ENCODE measurements around the gene CBX7.

CBX7 gene

DNA sequence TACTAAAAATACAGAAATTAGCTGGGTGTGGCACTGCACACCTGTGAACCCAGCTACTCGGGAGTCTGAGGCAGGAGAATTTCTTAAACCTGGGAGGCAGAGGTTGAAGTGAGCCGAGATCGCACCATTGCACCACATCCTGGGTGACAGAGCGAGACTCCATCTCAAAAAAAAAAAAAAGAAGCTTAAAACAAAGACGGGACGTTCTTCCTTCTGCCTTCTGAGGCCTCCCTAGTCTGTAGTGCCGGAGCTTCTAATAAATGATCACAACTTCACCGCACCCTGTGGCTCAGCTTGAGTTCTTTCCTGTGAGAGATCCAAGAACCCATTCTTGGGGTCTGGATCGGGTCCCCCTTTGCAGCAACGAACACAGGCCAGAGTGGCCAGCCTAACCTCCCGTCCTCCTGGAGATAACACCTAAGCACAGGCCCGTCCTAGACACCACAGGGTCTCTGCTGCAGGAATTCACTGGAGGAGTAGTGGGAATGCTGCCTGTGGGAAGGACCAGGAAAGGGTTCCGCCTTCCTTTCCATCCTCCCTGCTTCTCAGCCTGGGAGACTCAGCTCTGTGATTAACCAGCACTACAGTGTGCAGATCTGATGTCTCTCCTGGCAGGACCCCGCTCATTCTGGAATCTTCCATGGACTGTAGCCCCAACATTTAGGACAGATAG, 57.6 kb downstream of the CBX7 start:
- DNase-seq (ENCODE audit: extremely low read depth in 1 of 2, low read depth in 1 of 2): no peak

DNA sequence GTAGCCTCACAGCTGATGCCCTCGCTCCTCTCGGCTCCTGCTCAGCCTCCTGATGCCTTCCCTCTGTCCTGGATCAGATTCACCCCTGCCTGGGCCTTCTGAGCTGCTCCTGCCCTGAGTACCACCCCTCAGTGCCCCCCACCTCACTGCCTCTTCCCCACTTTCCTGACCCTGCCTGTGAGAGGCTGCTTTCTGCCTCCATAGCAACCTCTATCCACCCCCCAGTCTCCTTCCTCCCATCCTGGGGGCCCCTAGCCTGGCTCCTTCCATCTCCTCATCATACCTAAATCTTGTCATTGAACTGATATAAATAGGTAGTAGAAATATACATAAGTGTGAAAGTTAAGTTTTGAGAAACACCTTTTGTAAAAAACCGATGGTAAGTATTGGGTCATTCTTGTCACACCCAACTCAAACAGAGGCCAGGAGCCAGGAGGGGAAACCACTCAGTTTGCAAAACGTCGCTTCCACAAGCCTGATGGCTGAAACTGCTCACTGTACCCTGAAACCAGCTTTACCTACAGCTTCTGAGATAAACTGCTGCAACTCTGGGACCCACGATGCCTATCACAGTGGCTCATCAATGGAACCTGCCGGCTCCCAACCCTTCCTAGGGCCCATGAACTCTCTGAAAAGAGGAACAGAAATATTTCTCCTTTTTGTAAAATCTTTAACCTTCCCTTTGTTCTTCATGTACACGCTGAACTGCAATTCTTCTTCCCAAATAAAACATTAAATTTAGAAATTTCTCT, 60.2 kb downstream of the CBX7 start:
- peak in 1 of 2 donors; percentile 47 for DNase-seq (ENCODE audit: extremely low read depth in 1 of 2, low read depth in 1 of 2)

DNA sequence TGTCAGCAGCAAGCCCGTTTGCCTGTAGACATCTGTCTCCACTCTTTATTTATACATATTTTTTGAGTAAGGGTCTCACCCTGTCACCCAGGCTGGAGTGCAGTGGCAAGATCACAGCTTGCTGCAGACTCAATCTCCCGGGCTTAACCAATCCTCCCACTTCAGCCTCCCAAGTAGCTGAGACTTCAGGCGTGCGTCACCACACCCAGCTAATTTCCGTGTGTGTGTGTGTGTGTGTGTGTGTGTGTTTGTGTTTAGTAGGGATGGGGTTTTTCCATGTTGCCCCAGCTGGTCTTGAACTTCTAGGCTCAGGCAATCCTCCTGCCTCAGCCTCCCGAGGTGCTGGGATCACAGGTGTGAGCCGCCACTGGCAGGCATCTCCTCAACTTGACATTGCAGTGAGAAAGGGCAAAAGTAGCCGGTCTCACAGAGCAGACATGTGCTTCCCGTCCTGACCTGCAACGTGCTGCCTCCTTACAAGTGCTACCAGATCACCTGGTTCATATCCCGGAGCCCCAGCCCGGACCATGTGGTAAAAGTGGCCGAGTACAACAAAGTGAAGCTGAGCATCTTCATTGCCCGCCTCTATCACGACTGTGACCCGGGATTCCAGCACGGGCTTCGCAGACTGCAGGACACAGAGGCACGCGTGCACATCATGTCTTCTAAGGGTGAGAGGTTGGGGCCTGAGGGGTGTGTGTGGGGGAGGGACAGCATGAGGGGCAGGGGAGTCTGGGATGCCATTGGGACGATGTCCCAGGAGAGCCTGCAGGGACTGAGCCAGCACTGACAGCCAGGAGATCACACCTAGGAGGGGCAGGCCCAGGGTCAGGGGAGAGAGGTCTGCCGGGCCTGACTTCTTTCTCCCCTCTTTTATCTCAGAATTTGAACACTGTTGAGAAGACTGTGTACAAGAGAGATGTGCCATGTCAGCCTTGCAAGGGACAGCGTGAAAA, 61.1 kb downstream of the CBX7 start:
- no peak for DNase-seq (ENCODE audit: extremely low read depth in 1 of 2, low read depth in 1 of 2)

DNA sequence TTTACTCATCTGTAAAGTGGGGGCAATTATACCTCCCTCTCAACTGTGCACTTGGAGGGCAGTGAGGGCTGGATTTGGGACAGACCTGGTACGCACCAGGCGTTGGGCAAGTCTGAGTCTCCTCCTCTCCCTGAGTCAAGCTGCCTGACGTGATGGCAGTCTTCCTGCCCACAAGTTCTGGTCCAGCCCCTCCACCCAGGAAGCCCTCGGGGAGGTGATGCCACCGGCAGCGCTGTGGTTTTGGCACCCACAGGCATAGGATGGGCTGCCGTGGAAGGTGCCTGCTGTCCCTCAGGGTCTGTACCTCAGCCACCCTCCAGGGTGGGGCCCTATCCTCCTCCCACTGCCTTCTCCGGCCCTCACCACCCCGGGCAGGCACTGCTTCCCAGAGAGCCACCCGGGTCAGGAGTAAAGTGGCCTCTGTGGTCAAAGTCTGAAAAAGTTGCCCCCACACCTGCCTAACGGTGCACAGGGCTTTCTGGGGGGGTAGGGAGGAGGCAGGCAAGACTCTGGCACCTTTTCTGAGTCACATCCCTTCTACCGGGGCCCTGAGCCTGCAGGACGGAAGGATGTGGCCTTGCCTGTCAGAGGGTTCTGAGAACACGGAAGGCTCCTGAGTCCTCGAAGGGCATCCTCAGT, 61.9 kb downstream of the CBX7 start:
- peak; percentile 88 for DNase-seq (ENCODE audit: extremely low read depth in 1 of 2, low read depth in 1 of 2)

DNA sequence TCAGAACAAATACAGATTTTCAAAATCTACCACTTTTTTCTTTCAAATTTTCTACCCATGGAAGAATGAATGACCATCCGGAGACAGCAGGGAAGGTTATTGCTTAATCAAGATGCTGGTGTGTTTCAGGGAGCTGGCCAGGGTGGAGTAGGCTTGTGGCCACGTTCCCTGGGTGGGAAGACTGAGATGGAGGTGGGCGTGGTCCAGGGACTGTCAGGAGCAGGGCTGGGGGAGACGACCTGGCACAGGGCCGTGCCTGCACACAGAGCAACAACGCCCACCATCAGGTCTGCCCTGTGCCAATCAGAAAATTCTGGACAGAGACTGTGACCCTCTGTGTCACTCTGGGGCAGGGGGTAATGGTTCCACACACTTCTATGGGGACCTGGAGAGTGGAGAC, 62.6 kb downstream of the CBX7 start:
- no peak for DNase-seq (ENCODE audit: extremely low read depth in 1 of 2, low read depth in 1 of 2)

DNA sequence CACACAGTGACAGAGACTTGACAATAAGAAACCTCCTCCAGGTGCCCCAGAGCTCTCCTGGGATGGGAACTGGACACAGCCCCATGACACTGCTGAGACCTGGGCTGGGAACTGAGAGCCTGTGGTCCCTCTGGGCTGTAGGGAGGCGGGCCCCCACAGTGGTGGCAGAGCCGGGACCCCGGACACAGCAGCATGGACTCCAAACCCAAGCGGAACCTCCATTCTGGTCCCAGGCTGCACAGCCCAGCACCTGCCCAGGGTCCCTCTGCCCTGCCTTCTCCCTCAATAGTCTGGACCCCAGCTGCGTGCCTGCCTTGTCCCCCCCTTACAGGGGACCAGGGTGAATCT, 63.8 kb downstream of the CBX7 start:
- no peak for DNase-seq (ENCODE audit: extremely low read depth in 1 of 2, low read depth in 1 of 2)

DNA sequence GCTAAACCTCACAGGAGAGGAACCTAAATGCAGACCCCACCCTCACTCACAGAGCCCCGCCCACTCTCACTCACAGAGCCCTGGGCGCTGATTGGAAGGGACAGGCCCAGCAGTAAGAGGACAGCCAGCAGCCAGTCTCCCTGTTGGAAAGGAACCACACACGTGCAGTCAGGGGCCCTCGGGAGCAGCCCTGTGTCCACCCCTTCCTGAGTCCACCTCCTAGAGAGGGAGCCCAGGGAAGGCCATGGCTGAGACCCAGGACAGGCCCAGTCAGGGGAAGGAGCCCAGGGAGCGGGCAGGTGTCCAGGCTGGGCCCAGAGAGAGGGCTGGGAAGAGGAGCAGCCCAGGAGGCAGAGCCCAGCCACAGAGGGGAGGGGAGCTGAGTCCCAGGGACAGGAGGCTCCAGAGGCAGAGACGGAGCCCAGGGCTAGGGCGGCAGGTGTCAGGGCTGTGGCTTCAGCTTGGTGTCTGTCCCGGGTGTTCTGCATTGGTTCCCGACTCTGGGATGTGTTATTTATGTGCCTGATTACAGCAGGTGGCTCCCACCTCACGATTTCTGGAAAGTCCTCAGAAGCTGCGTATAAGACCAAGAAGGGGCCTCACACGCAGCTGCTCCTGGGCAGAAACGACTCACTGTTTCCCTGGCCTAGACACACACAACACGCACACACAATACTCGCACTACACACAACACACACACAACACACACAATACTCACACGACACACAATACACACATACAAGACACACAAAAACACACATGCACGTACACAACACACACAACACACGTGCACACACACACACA, 64.4 kb downstream of the CBX7 start:
- DNase-seq (ENCODE audit: extremely low read depth in 1 of 2, low read depth in 1 of 2): no peak

DNA sequence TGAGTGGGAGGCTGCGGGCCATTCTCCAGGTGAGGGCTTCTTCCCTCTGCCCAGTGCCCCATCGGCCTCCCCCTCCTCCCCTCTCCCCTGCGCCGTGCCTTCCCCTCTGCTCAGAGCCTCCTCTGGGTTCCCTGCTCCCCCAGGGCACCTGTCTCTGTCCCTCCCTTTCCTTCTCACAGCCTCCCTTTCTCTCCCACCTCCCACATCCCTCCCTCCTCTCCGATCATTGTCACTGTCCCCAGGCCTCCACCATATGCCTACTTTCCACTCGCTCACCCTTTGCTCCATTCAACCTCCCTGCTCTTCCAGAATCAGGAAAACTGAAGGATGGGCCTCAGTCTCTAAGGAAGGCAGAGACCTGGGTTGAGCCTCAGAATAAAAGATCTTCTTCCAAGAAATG, 65.4 kb downstream of the CBX7 start:
- no peak for DNase-seq (ENCODE audit: extremely low read depth in 1 of 2, low read depth in 1 of 2)

DNA sequence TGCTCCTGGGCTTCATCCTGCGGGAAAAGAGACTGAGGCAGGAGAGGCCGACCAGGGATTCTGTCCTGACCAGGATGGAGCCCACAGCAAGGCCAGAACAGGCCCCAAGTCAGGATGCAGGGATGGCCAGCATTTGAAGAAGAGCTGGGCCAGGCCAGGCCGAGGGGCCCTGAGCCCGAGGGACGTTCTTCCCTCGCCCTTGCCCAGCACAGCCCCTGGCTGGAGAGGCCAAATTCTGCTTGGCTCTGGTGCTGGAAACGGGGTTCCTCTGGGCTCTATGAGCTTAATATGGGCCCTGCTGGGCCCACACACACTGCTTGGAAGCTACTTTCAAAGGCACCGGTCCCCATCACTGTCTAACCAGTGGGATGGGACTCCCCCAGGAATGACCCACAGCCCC, 67.8 kb downstream of the CBX7 start:
- DNase-seq (ENCODE audit: extremely low read depth in 1 of 2, low read depth in 1 of 2): no peak

DNA sequence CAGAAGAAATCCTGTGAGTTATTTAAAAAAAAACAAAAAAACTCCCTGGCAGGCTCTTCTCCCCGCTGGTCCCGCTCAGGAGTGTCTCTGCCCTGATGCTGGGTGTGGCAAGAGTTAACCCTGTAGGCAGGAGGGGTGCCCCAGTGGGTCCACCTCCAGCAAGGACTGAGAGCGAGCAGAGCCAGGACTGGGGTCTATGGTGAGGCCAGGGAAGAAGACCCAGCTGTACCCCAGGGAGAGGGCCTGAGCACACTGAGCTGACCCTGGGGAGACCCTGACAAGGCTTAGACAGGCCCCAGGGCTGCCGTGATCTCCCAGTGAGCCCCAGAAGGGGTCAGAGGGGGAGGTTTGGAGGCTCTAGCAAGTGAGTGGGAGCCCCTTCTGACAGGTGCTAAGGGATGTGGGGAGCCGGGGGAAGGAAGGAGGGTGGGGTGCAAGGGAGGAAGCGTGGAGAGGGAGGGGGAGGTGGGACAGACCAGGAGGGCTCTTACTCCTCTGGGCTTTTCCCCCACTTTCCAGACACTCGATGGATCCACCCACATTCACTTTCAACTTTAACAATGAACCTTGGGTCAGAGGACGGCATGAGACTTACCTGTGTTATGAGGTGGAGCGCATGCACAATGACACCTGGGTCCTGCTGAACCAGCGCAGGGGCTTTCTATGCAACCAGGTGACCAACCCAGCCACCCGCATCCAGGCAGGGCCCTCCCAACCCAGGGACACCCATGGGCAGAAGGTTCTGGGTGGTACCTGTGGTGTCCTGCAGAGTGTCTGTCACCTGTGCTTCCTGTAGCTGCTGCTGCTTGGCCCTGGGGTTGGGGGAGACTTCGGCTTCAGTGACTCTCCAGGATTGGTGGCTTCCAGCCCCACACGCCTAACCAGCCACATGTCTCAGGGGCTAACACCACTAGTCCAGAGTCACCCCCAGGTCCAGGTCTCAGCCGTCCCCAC, 69.0 kb downstream of the CBX7 start:
- no peak for DNase-seq (ENCODE audit: extremely low read depth in 1 of 2, low read depth in 1 of 2)

DNA sequence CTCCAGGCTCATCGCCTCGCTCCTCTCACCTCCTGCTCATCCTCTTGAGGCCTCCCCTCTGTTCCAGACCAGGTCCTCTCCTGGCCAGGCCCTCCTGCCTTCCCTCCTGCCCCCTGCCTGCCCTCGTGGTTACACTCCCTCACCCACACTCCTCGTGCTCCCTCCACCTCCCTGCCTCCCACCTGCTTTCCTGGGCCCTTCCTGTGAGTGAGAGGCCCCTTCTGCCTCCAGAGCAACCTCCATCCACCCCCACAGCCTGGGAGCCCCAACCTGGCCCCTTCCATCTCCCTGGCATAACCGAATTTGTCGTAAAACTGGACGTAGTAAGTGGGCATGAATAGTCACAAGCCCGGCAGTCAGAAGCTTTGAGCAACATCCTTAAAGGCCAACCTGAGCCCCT, 70.9 kb downstream of the CBX7 start:
- DNase-seq (ENCODE audit: extremely low read depth in 1 of 2, low read depth in 1 of 2): no peak

DNA sequence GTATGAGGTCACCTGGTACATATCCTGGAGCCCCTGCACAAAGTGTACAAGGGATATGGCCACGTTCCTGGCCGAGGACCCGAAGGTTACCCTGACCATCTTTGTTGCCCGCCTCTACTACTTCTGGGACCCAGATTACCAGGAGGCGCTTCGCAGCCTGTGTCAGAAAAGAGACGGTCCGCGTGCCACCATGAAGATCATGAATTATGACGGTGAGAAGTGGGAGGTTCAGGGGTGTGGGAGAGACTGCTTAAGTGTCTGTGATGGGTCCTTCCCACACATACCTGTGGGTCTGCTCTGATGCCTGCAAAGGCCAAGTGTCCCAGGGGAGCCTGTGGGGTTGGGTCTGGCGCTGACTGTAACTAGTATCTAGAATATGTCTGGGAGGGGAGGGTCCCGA, 71.5 kb downstream of the CBX7 start:
- DNase-seq (ENCODE audit: extremely low read depth in 1 of 2, low read depth in 1 of 2): no peak
